ENCODE results near the gene MSI2. TPM values are rescaled to one million over a fixed set of nuclear protein-coding genes. Genes with fewer than 3 reads are reported as not detected.

The MSI2 gene
- total RNA-seq, 1 donor from 2014 or later, result 16.8 TPM

DNA sequence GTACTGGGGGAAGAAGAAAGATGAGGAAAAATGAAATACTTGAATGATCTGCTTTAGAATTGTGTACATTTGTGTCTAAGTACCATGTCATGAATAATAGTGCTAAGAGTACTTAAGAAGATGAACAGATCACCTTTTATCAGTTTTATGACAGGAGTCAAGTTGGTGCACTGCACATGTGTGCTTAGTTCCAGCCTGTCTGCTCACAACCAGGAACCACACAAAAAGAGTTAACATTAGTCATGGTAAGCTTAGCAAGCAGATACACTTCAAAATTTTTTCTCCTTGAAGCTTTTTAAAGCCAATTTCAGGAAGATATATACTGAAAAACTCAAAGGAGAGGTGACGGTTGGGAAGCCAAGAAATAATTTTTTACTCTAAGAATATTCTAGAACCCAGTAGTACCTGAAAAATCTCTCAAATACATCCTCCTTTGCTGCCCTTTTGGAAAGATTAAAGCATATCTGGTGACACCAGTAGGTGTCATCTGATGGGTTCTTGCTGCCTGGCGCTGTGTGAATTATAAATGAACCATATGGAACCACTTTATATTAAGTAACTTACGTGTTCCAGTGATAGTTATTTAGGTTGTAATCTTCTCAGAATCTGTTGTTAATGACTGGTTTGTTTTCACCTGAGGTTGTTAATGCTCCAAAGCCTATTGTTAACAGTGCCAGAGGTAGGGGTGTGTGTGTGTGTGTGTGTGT lies 93.4 kb downstream of the MSI2 start:
- no peak for DNase-seq

DNA sequence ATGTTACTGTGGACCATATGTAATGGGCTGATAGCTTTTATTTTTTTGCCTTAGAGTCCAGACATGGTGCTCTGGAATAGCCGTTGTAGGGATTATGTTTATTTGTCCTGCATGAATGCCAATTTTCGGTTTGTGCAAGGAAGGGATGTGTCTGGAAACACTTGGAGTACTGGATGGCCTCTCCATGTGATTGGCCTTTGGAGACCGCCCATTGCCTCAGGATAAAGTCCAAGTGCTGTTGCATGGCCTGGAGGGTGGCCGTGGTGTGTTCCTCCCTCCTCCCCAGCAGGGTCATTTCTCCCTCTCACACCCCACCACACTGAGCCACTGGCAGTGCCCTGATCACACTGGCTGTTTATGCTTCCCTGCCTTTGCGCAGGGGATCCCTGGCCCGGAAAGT lies 93.9 kb downstream of the MSI2 start:
- DNase-seq, result no peak

DNA sequence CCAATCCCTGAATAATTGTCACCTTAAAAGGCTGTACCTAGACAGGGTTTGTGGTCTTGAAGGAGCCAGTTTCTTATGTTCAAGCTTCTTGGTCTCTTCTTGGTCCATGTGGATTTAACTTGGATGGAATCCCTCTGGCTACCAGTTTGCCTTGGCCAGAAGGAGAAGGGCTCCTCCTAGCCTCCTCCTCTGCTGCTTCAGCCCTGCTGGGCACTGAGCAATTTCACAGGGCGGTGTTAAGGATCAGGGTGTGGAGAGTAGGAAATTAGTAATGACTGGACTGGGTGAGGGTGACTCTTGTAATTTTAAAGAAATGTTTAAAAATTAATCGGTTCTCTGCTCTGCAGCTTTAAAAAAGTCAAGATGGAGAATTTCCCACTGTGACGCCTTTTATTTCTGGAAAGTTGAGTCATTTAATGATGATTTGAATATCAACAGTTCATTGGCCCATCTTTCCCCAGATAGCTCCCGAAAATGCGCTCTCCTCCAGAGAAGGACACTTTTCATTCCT lies 96.4 kb downstream of the MSI2 start:
- no peak for DNase-seq

- DNase-seq, result no peak
Measured at GRCh38 chr17:57354673-57355072, 98.3 kb downstream of the MSI2 start.

DNA sequence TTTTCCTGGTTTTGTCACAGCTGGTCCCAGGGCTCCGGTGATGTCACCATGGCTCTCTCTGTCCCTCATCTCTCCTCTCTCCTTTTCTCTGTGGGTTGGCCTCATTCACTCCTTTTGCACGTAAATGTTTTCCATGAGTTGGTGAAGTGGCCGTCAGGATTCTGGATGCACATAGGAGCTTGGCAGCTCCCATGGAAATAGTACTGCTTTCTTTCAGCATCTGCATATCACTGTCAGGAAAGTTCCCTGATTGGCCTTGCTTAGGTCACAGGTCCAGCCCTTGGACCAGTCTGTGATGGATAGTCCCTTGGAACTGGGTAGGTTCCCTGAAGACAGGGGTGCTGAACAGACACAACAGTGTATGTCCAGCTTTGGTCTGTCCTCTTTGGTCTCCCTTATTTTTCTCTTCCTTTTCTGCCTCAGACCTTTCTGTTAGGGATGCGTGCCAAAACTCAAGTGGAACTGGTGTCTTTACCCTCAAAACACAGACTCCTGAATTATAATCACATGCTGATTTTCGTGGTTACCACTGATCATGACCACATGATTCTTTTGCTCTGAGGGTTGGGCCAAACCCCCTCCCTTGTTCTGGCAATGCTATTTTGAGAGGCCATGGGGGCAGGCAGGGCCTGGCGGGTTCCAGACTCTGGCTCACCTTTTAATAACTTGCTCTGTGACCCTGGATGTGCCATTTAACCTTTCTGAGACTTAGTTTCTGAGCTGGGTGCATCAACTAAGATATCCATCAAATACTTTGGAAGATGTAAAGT lies 99.0 kb downstream of the MSI2 start:
- DNase-seq, result no peak

DNA sequence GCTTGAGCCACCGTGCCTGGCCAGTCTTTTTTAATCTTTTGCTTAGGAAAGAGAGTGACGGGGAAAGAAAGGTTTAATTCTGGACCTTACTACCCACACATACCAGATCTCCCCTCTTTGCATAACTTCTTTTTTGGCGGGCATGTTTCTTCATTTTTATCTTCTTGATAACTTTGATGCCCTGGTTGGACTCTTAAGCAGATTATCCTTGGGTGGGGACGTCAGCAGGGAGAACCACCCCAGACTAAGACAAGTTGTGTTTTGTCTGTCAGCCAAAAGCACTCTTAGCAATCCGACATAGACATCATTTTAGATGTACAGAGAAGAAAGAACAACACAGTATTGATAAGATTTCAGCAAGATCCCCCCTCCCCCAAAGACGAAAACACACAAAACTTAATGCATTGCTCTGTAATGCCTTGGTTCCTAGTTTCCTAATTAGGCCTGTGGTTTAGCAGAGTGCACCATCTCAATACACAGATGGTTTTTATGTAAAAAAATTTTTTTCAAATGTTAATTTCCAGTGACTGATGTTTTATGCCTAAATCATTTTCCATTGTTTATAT lies 99.9 kb downstream of the MSI2 start:
- no peak for DNase-seq

DNA sequence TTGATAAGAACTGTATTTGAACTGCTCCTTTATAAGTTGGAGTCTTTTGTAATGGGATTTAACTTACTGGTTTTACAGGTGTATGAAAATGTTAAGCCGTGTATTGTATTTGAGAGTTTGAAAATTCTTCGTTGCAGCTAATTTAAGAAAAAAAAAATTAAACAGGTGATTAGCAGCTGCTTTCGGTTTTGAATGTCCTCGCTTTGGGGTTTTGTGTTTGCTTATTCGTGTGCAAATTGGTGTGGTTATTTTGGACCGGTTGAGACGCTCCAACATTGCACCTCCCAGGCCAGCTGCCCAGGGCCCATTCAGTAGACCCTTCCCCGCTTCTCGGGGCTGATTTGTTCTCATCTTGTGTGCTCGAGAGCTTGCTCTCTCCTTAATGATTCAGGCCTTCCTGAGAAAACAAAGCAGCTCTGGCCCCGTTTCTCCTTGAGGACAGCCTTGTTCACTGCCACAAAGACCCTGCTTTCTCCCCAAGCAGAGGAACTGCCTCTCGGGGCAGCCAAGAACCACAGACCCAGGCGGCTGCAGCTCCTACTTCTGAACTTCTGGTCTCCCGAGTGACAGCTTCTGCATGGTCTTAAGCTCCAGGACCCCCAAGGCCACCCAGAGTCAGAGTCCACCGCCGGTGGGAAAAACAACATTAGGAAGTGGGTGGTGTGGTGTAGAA lies 100.5 kb downstream of the MSI2 start:
- DNase-seq, result no peak

- no peak for DNase-seq
Measured at GRCh38 chr17:57357392-57357784, 101.1 kb downstream of the MSI2 start.

DNA sequence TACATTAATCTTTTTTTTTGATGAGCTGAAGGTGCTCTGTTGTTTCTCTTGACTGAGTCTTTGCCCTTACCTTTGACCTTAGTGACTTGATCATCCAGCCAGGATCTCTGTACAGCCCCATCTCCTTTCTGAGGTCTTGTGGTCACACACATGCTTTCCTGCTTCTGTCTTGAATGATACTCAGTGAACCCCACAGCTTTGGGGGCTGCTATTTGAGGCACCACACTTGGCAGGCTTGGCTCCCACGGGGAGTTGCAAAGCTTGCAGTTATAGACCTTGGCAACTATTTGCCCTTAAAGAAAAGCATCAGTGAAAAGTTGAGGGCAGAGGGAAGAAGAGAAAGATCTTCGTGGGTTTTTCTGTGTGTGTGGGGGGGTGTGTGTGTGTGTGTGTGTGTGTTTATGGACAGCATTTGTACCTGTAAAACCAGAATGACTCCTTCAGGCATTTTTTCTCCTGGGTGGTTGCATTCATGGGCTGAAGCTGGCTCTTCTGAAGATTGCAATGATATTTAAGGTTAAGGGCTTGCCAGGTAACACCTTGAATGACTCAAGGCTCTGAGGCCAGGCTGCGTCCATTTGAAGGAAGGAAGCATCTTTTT lies 101.6 kb downstream of the MSI2 start:
- no peak for DNase-seq

- DNase-seq, result no peak
Measured at GRCh38 chr17:57360266-57360665, 103.9 kb downstream of the MSI2 start.

DNA sequence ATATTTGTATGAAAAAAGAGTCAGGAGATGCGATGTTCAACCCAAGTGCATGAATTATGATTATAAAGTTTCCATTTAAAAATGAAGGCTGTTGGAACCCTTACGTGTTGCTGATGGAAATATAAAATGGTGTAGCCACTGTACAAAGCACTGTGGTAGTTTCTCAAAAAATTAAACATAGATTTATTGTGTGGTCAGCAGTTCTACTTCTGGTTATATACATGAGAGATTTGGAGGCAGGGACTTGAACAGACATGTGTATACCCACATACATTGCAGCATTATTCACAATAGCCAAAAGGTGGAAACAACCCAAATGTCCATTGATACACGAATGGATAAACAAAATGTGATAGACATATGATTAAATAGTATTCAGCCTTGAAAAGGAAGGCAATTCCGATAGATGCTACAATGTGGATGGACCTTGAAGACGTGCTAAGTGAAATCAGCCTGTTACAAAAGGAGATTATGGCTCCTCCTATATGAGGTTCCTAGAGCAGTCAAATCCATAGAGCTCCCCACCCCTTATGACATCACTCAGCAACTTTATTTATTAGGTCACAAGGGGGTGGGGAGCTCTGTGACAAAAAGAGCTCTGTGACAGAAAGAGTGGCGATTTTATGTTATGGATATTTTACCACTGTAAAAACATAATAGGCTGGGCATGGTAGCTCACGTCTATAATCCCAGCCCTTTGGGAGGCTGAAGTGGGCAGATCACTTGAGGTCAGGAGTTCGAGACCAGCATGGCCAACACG lies 106.7 kb downstream of the MSI2 start:
- no peak for DNase-seq

GRCh38 chr17:57363580-57363979 lies 107.3 kb downstream of the MSI2 start:
- DNase-seq, result no peak

- DNase-seq, result no peak
Measured at GRCh38 chr17:57363998-57364643, 107.8 kb downstream of the MSI2 start.

- no peak for DNase-seq
Measured at GRCh38 chr17:57365420-57365819, 109.1 kb downstream of the MSI2 start.

DNA sequence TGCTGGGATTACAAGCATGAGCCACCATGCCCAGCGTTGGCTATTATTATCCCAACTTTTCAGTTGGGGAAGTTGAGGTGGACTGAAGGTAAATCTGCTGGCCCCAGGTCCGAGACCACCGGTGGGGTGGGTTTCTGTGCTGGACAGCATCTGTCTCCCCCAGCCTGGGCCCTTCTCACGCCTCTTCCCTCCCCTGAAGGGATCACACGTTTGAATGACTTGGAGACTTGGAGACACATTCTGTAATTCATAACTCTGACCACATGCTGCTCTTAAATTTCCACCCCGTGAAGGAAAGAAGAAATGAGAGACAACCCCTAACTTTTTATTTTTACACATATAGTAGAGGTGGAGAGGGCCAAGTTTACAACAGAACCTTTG lies 109.8 kb downstream of the MSI2 start:
- DNase-seq, result no peak

DNA sequence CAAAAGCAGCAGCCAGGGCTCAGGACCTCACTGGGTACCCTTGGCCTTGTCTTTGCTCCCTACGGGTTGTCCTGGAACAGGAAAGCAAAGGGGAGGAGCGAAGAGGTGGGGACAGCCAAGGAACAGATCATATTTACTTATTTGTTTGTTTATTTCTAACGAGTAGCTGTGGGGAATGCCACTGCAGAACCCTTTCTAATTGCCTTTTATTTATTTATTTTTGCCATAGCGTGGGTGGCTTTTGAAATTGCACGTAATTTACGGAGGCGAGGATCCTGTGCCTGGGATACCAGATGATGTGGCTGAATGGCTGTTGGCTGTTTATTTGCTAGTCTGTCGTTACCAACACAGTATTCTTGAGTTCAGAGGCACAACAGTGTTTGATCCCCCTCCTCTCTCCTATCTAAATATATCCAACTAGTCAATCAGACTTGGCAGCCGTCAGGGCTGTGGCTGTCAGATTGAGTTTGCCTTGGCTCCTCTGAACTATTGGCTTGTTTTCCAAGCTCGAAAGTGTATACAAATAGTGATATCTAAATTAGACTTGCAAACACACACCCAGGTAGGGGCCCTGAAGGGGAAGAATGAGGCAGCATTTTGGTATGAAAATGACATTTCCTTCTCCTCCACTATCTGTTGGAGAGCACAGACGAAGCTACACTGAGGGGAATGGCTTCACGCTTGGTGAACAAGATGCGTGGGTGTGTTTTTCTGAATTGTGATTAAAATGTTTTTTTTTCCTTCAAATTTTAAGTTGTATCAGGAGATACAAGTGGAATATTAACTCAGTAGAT lies 110.4 kb downstream of the MSI2 start:
- no peak for DNase-seq

- no peak for DNase-seq
Measured at GRCh38 chr17:57368637-57369336, 112.5 kb downstream of the MSI2 start.

DNA sequence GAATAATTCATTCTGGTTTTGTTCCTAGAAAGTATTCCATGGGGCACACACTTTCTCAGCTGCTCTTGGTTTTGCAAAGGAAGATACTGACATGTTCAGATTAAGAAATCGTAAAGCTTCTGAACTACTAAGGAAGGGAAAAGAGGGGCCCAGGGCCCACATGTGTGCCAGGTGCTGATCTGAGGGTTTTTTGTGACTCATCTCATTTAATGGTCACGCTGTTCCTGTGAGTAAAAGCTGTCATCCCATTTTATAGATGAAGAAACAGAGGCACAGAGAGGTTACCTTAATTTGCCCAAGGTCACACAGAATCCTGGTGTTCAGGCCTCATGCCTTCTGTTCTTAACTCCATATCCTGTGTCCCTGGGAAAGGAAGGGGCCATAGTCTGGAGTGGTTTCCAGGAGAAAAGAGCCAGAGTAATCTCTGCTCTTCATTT lies 113.2 kb downstream of the MSI2 start:
- no peak for DNase-seq

GRCh38 chr17:57370037-57370581 lies 113.8 kb downstream of the MSI2 start:
- no peak for DNase-seq

DNA sequence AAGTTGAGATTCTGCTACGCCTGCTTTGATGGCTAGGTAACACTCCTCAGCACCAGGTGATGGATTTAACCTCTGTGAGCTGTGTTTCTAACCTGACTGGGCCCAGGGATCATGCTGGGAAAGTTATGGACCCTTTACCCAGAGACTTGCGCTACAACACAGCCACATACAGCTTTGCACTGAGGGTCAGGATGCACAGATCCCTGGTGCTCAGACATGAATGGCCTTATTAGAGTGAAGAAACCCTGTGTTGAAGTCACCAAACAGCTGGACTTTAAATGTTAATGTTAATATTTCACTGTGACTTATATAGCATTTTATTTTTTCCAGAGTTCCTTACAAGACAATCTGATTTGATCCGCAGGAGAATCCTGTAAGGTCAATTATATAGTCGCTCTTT lies 114.3 kb downstream of the MSI2 start:
- no peak for DNase-seq

All from dermis blood vessel endothelial cell (primary cell).